ENCODE measurements around the gene RP2. TPM values are rescaled to one million over a fixed set of nuclear protein-coding genes. Genes with fewer than 3 reads are reported as not detected.

The RP2 gene
- total and polyA plus RNA-seq, 4 donors, result 3.2 to 11.5 (median 7.3) TPM

DNA sequence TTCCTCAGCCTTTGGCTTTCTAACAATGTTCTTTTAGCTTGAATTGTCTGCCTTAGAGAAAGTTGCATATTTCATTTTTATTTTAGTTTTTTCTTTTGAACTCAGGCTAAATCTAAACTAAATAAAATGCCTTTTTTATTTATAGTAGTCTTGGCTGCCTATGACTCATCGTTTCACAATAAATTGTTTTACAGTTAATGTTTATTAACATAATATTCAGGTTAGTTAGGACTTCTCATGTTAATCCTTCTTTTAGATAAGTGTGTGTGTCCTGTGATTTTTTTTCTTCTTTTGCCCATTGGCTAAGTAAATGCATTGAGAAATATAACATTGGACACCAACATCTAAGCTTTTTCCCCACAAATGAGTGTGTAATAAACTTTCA lies 1.6 kb downstream of the RP2 start:
- peaks cover 0 to 2% (median 0%) of the 10 kb centered on the region in 4 donors for H3K27me3 ChIP-seq (ENCODE audit: control insufficient read depth in 4 of 4, insufficient read depth in 4 of 4, low read length in 3 of 4)
- no peak for DNase-seq (ENCODE audit: low spot score)
- H3K4me3 ChIP-seq (ENCODE audit: low read depth in 1 of 3, low read length in 3 of 3), result peak overlapping the region; percentile 26 to 87 (median 73)
- peak overlapping the region; percentile 74 to 88 for H3K27ac ChIP-seq (ENCODE audit: low read depth in 1 of 2, low read length in 2 of 2)
- peak overlapping the region in 1 of 2 donors; percentile 2 for H3K9ac ChIP-seq (ENCODE audit: low read depth in 1 of 2, low read length in 2 of 2)
- TF ChIP-seq RAD21 (IDR thresholded peaks at IDR 0.05), result no peak
- TF ChIP-seq, protein P1, sequence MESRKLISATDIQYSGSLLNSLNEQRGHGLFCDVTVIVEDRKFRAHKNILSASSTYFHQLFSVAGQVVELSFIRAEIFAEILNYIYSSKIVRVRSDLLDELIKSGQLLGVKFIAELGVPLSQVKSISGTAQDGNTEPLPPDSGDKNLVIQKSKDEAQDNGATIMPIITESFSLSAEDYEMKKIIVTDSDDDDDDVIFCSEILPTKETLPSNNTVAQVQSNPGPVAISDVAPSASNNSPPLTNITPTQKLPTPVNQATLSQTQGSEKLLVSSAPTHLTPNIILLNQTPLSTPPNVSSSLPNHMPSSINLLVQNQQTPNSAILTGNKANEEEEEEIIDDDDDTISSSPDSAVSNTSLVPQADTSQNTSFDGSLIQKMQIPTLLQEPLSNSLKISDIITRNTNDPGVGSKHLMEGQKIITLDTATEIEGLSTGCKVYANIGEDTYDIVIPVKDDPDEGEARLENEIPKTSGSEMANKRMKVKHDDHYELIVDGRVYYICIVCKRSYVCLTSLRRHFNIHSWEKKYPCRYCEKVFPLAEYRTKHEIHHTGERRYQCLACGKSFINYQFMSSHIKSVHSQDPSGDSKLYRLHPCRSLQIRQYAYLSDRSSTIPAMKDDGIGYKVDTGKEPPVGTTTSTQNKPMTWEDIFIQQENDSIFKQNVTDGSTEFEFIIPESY (IDR thresholded peaks at IDR 0.05), result no peak
- no peak for TF ChIP-seq TAF1 (conservative IDR thresholded peaks at IDR 0.05)
- TF ChIP-seq, protein P2, sequence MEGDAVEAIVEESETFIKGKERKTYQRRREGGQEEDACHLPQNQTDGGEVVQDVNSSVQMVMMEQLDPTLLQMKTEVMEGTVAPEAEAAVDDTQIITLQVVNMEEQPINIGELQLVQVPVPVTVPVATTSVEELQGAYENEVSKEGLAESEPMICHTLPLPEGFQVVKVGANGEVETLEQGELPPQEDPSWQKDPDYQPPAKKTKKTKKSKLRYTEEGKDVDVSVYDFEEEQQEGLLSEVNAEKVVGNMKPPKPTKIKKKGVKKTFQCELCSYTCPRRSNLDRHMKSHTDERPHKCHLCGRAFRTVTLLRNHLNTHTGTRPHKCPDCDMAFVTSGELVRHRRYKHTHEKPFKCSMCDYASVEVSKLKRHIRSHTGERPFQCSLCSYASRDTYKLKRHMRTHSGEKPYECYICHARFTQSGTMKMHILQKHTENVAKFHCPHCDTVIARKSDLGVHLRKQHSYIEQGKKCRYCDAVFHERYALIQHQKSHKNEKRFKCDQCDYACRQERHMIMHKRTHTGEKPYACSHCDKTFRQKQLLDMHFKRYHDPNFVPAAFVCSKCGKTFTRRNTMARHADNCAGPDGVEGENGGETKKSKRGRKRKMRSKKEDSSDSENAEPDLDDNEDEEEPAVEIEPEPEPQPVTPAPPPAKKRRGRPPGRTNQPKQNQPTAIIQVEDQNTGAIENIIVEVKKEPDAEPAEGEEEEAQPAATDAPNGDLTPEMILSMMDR (IDR thresholded peaks at IDR 0.05; ENCODE audit: low read depth, low read length, missing input control), result no peak
- no peak for TF ChIP-seq EGR1 (IDR thresholded peaks at IDR 0.05; ENCODE audit: low read depth in 2 of 2)
- TF ChIP-seq RXRA (IDR thresholded peaks at IDR 0.05), result no peak
- TF ChIP-seq SP1 (IDR thresholded peaks at IDR 0.05), result no peak
- TF ChIP-seq, protein P3, sequence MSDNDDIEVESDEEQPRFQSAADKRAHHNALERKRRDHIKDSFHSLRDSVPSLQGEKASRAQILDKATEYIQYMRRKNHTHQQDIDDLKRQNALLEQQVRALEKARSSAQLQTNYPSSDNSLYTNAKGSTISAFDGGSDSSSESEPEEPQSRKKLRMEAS (IDR thresholded peaks at IDR 0.05), result no peak
- no peaks in the 10 kb centered on the region for H3K36me3 ChIP-seq (ENCODE audit: control insufficient read depth in 4 of 4, insufficient read depth in 3 of 4, low read depth in 1 of 4, low read length in 3 of 4)
- no peaks in the 10 kb centered on the region for H3K9me3 ChIP-seq (ENCODE audit: control insufficient read depth in 4 of 4, low read length in 3 of 4)
- H3K4me1 ChIP-seq (ENCODE audit: control insufficient read depth in 4 of 4, insufficient read depth in 4 of 4, low read length in 3 of 4), result peaks cover 0 to 10% (median 7%) of the 10 kb centered on the region in 4 donors
- WGBS, result 12% methylated on average over 1 of the region's 1 CpG

DNA sequence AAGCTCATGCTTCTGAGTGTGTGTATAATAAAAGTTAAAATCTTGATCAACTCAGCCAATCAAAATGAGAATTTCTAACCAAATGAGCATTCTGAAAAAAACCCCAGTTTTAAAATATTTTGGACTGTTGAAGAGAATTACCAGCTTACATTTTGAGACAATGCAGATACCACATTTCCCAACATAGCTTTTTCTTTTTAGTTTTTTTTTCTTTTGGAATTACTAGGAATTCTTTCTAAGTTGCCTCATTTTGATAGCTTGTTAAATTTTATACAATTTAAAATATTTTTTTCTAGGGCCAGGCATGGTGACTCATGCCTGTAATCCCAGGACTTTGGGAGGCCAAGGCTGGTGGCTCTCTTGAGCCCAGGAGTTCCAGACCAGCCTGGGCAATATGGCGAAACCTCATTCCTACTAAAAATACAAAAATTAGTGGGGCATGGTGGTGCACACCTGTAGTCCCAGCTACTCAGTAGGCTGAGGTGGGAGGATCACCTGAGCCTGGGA lies 2.2 kb downstream of the RP2 start:
- Histone ChIP-seq H3K9me3 (ENCODE audit: control insufficient read depth in 4 of 4, low read length in 3 of 4) (no peaks in the 10 kb centered on the region), H3K36me3 (ENCODE audit: control insufficient read depth in 4 of 4, insufficient read depth in 3 of 4, low read depth in 1 of 4, low read length in 3 of 4) (no peaks in the 10 kb centered on the region), H3K9ac (ENCODE audit: low read depth in 1 of 2, low read length in 2 of 2) (no peak overlapping the region), H3K4me1 (ENCODE audit: control insufficient read depth in 4 of 4, insufficient read depth in 4 of 4, low read length in 3 of 4) (peaks cover 0 to 10% (median 7%) of the 10 kb centered on the region in 4 donors), H3K27ac (ENCODE audit: low read depth in 1 of 2, low read length in 2 of 2) (no peak overlapping the region), H3K4me3 (ENCODE audit: low read depth in 1 of 3, low read length in 3 of 3) (no peak overlapping the region), H3K27me3 (ENCODE audit: control insufficient read depth in 4 of 4, insufficient read depth in 4 of 4, low read length in 3 of 4) (peaks cover 0 to 2% (median 0%) of the 10 kb centered on the region in 4 donors)
- TF ChIP-seq HNF4G (IDR thresholded peaks at IDR 0.05), result no peak
- TF ChIP-seq, protein P2 (IDR thresholded peaks at IDR 0.05; ENCODE audit: low read depth, low read length, missing input control), result no peak
- no peak for TF ChIP-seq FOXA1 (IDR thresholded peaks at IDR 0.05)
- no peak for TF ChIP-seq SP1 (IDR thresholded peaks at IDR 0.05)
- no peak for TF ChIP-seq RXRA (IDR thresholded peaks at IDR 0.05)
- no peak for TF ChIP-seq NR2F2 (IDR thresholded peaks at IDR 0.05)
- TF ChIP-seq, protein P4, sequence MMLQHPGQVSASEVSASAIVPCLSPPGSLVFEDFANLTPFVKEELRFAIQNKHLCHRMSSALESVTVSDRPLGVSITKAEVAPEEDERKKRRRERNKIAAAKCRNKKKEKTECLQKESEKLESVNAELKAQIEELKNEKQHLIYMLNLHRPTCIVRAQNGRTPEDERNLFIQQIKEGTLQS (IDR thresholded peaks at IDR 0.05), result no peak
- no peak for TF ChIP-seq GABPA (IDR thresholded peaks at IDR 0.05 in 1 of 2, conservative IDR thresholded peaks at IDR 0.05 in 1 of 2)
- TF ChIP-seq EGR1 (IDR thresholded peaks at IDR 0.05; ENCODE audit: low read depth in 2 of 2), result no peak
- TF ChIP-seq, protein P5, sequence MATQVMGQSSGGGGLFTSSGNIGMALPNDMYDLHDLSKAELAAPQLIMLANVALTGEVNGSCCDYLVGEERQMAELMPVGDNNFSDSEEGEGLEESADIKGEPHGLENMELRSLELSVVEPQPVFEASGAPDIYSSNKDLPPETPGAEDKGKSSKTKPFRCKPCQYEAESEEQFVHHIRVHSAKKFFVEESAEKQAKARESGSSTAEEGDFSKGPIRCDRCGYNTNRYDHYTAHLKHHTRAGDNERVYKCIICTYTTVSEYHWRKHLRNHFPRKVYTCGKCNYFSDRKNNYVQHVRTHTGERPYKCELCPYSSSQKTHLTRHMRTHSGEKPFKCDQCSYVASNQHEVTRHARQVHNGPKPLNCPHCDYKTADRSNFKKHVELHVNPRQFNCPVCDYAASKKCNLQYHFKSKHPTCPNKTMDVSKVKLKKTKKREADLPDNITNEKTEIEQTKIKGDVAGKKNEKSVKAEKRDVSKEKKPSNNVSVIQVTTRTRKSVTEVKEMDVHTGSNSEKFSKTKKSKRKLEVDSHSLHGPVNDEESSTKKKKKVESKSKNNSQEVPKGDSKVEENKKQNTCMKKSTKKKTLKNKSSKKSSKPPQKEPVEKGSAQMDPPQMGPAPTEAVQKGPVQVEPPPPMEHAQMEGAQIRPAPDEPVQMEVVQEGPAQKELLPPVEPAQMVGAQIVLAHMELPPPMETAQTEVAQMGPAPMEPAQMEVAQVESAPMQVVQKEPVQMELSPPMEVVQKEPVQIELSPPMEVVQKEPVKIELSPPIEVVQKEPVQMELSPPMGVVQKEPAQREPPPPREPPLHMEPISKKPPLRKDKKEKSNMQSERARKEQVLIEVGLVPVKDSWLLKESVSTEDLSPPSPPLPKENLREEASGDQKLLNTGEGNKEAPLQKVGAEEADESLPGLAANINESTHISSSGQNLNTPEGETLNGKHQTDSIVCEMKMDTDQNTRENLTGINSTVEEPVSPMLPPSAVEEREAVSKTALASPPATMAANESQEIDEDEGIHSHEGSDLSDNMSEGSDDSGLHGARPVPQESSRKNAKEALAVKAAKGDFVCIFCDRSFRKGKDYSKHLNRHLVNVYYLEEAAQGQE (IDR thresholded peaks at IDR 0.05), result no peak
- TF ChIP-seq HNF4A (conservative IDR thresholded peaks at IDR 0.05), result no peak
- no peak for TF ChIP-seq TAF1 (conservative IDR thresholded peaks at IDR 0.05)
- TF ChIP-seq JUND (IDR thresholded peaks at IDR 0.05), result no peak
- no peak for TF ChIP-seq YY1 (IDR thresholded peaks at IDR 0.05)
- TF ChIP-seq, protein P3 (IDR thresholded peaks at IDR 0.05), result no peak
- TF ChIP-seq FOXA2 (IDR thresholded peaks at IDR 0.05), result no peak
- no peak for DNase-seq (ENCODE audit: low spot score)
- 90% methylated on average over 1 of the region's 1 CpG for WGBS
